ENCODE data around the gene BCL2L12. TPM values are rescaled to one million over a fixed set of nuclear protein-coding genes. Genes with fewer than 3 reads are reported as not detected.
A peak's percentile ranks its signal among the peaks of the same experiment; 100 is the strongest.

Gene BCL2L12
- total and polyA plus RNA-seq, 2 donors (not counting 1 experiment from before 2014, with no cell fraction given) = 19.9 to 22.1 TPM

DNA sequence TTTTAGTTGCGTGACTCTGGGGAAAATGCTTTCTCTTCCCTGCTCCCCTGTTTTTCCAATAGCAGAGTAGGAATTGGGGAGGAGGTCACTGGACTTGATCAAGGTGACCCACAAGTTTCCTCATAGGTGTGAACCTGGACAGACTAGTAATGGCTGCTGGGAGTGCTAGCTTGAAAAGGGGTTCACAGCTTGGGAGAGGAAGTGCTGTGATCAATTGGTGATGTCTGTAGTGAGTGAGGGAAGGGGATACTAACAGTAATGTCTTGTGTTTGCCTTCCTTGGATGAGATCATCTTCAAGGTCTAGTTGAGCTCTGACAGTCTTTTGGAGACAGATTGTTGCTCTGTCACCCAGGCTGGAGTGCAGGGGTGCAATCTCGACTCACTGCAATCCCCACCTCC is 1.7 kb downstream of the BCL2L12 start:
- DNase-seq (no peak), ATAC-seq (ENCODE audit: low read depth) (no peak)
- Histone ChIP-seq H3K4me3 (ENCODE audit: control extremely low read depth in 1 of 5, extremely low read depth in 1 of 5, insufficient read depth in 1 of 5, low read depth in 2 of 5, low read length in 4 of 5) (no peak overlapping the region), H3K36me3 (replicated peaks in 1 of 2; ENCODE audit: control extremely low read depth in 1 of 2, control insufficient read depth in 1 of 2, extremely low read depth in 1 of 2, insufficient read depth in 2 of 2, low read length in 1 of 2) (peaks cover 3 to 6% of the 10 kb centered on the region in 2 experiments), H3K79me2 (ENCODE audit: control insufficient read depth, insufficient read depth, low read length) (peaks cover 29% of the 10 kb centered on the region), H3K4me2 (replicated peaks; ENCODE audit: low read depth, low read length, poor library complexity, severe bottlenecking) (no peak overlapping the region), H3K27ac (ENCODE audit: low read length in 2 of 2) (no peak overlapping the region), H2AFZ (ENCODE audit: insufficient read depth, low read depth, low read length, poor library complexity, severe bottlenecking) (no peak overlapping the region), H4K20me1 (ENCODE audit: control insufficient read depth, insufficient read depth, low read length, poor library complexity, severe bottlenecking) (peaks cover 25% of the 10 kb centered on the region), H3K27me3 (replicated peaks in 1 of 4; ENCODE audit: control extremely low read depth in 1 of 4, control insufficient read depth in 3 of 4, insufficient read depth in 4 of 4, low read length in 3 of 4) (no peaks in the 10 kb centered on the region), H3K9ac (ENCODE audit: low read length) (no peak overlapping the region), H3K4me1 (ENCODE audit: control insufficient read depth in 2 of 2, insufficient read depth in 2 of 2, low read length in 2 of 2) (peaks cover 22 to 39% of the 10 kb centered on the region in 2 donors), H3K9me3 (ENCODE audit: control extremely low read depth in 1 of 3, control insufficient read depth in 2 of 3, insufficient read depth in 1 of 3, low read length in 2 of 3) (no peaks in the 10 kb centered on the region)
- WGBS (ENCODE audit: insufficient coverage) = 100% methylated on average over 1 of the region's 2 CpGs
- TF ChIP-seq, protein P1, sequence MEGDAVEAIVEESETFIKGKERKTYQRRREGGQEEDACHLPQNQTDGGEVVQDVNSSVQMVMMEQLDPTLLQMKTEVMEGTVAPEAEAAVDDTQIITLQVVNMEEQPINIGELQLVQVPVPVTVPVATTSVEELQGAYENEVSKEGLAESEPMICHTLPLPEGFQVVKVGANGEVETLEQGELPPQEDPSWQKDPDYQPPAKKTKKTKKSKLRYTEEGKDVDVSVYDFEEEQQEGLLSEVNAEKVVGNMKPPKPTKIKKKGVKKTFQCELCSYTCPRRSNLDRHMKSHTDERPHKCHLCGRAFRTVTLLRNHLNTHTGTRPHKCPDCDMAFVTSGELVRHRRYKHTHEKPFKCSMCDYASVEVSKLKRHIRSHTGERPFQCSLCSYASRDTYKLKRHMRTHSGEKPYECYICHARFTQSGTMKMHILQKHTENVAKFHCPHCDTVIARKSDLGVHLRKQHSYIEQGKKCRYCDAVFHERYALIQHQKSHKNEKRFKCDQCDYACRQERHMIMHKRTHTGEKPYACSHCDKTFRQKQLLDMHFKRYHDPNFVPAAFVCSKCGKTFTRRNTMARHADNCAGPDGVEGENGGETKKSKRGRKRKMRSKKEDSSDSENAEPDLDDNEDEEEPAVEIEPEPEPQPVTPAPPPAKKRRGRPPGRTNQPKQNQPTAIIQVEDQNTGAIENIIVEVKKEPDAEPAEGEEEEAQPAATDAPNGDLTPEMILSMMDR (IDR thresholded peaks at IDR 0.05) = no peak
- TF ChIP-seq EZH2 (IDR thresholded peaks at IDR 0.05; ENCODE audit: borderline replicate concordance, insufficient read depth, low read depth, low read length, poor library complexity, severe bottlenecking) = no peak
- Mint-ChIP-seq H3K4me1 (peaks cover 45% of the 10 kb centered on the region), H3K27ac (peak overlapping the region; percentile 50), H3K27me3 (no peaks in the 10 kb centered on the region), H3K4me3 (peak overlapping the region; percentile 95), H3K9me3 (ENCODE audit: insufficient read depth) (no peaks in the 10 kb centered on the region)
- ChIA-PET CTCF (interaction anchor here (0.6 to 2.1 kb wide), 3 partner anchors 9 to 13 kb away, joined by 3 to 6 read pairs (median 3); no protein-coding TSS in a partner anchor), POLR2A (no interaction called here)
- intact Hi-C loops (cut with micrococcal nuclease) = no loop called here

DNA sequence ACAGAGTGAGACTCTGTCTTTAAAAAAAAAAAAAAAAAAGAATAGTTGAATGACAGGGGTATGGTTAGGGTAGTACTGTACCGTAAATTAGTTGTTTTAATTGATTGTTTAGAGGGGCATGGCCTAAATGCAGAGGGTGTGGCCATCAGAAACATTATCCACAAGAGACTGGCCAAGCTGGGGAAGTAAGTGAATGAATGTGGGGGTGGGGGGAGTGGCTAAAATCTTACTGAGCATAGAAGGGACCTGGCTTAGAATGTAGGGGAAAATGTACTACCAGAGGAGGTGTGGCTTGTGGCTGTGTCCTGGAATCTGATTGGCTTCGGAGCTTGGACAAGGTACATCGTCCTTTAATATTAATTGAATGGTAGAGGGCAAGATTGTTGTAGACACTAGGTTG is 3.8 kb downstream of the BCL2L12 start:
- Histone ChIP-seq H3K4me2 (replicated peaks; ENCODE audit: low read depth, low read length, poor library complexity, severe bottlenecking) (no peak overlapping the region), H2AFZ (ENCODE audit: insufficient read depth, low read depth, low read length, poor library complexity, severe bottlenecking) (no peak overlapping the region), H3K36me3 (replicated peaks in 1 of 2; ENCODE audit: control extremely low read depth in 1 of 2, control insufficient read depth in 1 of 2, extremely low read depth in 1 of 2, insufficient read depth in 2 of 2, low read length in 1 of 2) (no peaks in the 10 kb centered on the region), H3K4me1 (ENCODE audit: control insufficient read depth in 2 of 2, insufficient read depth in 2 of 2, low read length in 2 of 2) (peaks cover 17 to 40% of the 10 kb centered on the region in 2 donors), H3K27me3 (replicated peaks in 1 of 4; ENCODE audit: control extremely low read depth in 1 of 4, control insufficient read depth in 3 of 4, insufficient read depth in 4 of 4, low read length in 3 of 4) (no peaks in the 10 kb centered on the region), H4K20me1 (ENCODE audit: control insufficient read depth, insufficient read depth, low read length, poor library complexity, severe bottlenecking) (peaks cover 6% of the 10 kb centered on the region), H3K9ac (ENCODE audit: low read length) (no peak overlapping the region), H3K79me2 (ENCODE audit: control insufficient read depth, insufficient read depth, low read length) (peaks cover 17% of the 10 kb centered on the region), H3K27ac (ENCODE audit: low read length in 2 of 2) (no peak overlapping the region), H3K4me3 (ENCODE audit: control extremely low read depth in 1 of 5, extremely low read depth in 1 of 5, insufficient read depth in 1 of 5, low read depth in 2 of 5, low read length in 4 of 5) (no peak overlapping the region), H3K9me3 (ENCODE audit: control extremely low read depth in 1 of 3, control insufficient read depth in 2 of 3, insufficient read depth in 1 of 3, low read length in 2 of 3) (no peaks in the 10 kb centered on the region)
- TF ChIP-seq, protein P1 (IDR thresholded peaks at IDR 0.05) = no peak
- TF ChIP-seq EZH2 (IDR thresholded peaks at IDR 0.05; ENCODE audit: borderline replicate concordance, insufficient read depth, low read depth, low read length, poor library complexity, severe bottlenecking) = no peak
- ChIA-PET CTCF (interaction anchor here (0.6 kb wide), 1 partner anchor 164 kb away, joined by 4 read pairs; no protein-coding TSS in a partner anchor), POLR2A (interaction anchor here (0.6 kb wide), 1 partner anchor 198 kb away, joined by 5 read pairs; the partner anchor contains the start of gene PNKP)
- Mint-ChIP-seq H3K27ac (no peak overlapping the region), H3K27me3 (no peaks in the 10 kb centered on the region), H3K9me3 (ENCODE audit: insufficient read depth) (no peaks in the 10 kb centered on the region), H3K4me3 (no peak overlapping the region), H3K4me1 (peaks cover 42% of the 10 kb centered on the region)
- no peak for DNase-seq
- 100% methylated on average over 3 of the region's 3 CpGs for WGBS (ENCODE audit: insufficient coverage)
- ATAC-seq (ENCODE audit: low read depth) = no peak
- intact Hi-C loops (cut with micrococcal nuclease) = no loop called here

Data from B cell (primary cell).